ENCODE data around the gene DTX1.
A peak's percentile ranks its signal among the peaks of the same experiment; 100 is the strongest.

DTX1 gene

GRCh38 chr12:113056381-113056630 lies 224 bp upstream of the DTX1 start:
- no peak for DNase-seq

GRCh38 chr12:113057565-113058485 lies 1.3 kb downstream of the DTX1 start:
- DNase-seq = peak; percentile 42

GRCh38 chr12:113058553-113058952 lies 2.0 kb downstream of the DTX1 start:
- no peak for DNase-seq

- no peak for DNase-seq
These were observed 2.6 kb downstream of the DTX1 start for GRCh38 chr12:113059071-113059595.

GRCh38 chr12:113060336-113060960 lies 3.9 kb downstream of the DTX1 start:
- DNase-seq = no peak

- no peak for DNase-seq
These were observed 4.6 kb downstream of the DTX1 start for GRCh38 chr12:113061061-113061694.

- peak; percentile 53 for DNase-seq
These were observed 6.2 kb downstream of the DTX1 start for GRCh38 chr12:113062502-113063395.

GRCh38 chr12:113063396-113064350 lies 7.1 kb downstream of the DTX1 start:
- DNase-seq = no peak

GRCh38 chr12:113064395-113065125 lies 8.0 kb downstream of the DTX1 start:
- no peak for DNase-seq

- DNase-seq = peak; percentile 74
These were observed 8.8 kb downstream of the DTX1 start for GRCh38 chr12:113065126-113066007.

GRCh38 chr12:113066813-113067400 lies 10.4 kb downstream of the DTX1 start:
- DNase-seq = no peak

GRCh38 chr12:113067987-113068935 lies 11.7 kb downstream of the DTX1 start:
- no peak for DNase-seq

- no peak for DNase-seq
These were observed 12.6 kb downstream of the DTX1 start for GRCh38 chr12:113069149-113069548.

GRCh38 chr12:113069751-113070116 lies 13.2 kb downstream of the DTX1 start:
- DNase-seq = no peak

- DNase-seq = no peak
These were observed 13.8 kb downstream of the DTX1 start for GRCh38 chr12:113070117-113070906.

- peak; percentile 61 for DNase-seq
These were observed 14.9 kb downstream of the DTX1 start for GRCh38 chr12:113071135-113072112.
